Stimulated activated CD8-positive, alpha-beta memory T cell treated with anti-CD3 and anti-CD28 coated beads, Interleukin-7, amount 100 ng/mL, for 1 hour (primary cell): ENCODE results near the gene CST7.
"Not testable (repeated sequence)": the region's sequence is repeated elsewhere in the genome, so short reads cannot be mapped to it uniquely, and the experiment has no call there.

ENCODE experiments used
- DNase-seq, 2 donors: peaks; one replicate each; pipeline ENCODE4 v3.0.0-alpha.2; 2020; ENCODE audit warnings: low read depth in 2 of 2

CST7 gene

GRCh38 chr20:24929867-24930723 is 19.0 kb upstream of the CST7 start:
- DNase-seq: not testable (repeated sequence)

- not testable (repeated sequence) for DNase-seq
These were observed 18.1 kb upstream of the CST7 start for GRCh38 chr20:24930724-24931688.

- DNase-seq: not testable (repeated sequence)
These were observed 17.2 kb upstream of the CST7 start for GRCh38 chr20:24931893-24932292.

GRCh38 chr20:24933266-24933908 is 15.7 kb upstream of the CST7 start:
- DNase-seq: no peak

- no peak for DNase-seq
These were observed 14.9 kb upstream of the CST7 start for GRCh38 chr20:24934101-24934661.

GRCh38 chr20:24934716-24935115 is 14.4 kb upstream of the CST7 start:
- DNase-seq: no peak

- DNase-seq: no peak
These were observed 13.9 kb upstream of the CST7 start for GRCh38 chr20:24935140-24935539.

GRCh38 chr20:24935766-24936525 is 13.1 kb upstream of the CST7 start:
- DNase-seq: no peak

- DNase-seq: no peak
These were observed 12.3 kb upstream of the CST7 start for GRCh38 chr20:24936526-24937407.

GRCh38 chr20:24937579-24937978 is 11.5 kb upstream of the CST7 start:
- DNase-seq: no peak

- DNase-seq: no peak
These were observed 10.6 kb upstream of the CST7 start for GRCh38 chr20:24938498-24938897.

GRCh38 chr20:24939036-24939435 is 10.0 kb upstream of the CST7 start:
- no peak for DNase-seq

- DNase-seq: no peak
These were observed 6.4 kb upstream of the CST7 start for GRCh38 chr20:24942679-24943078.

- no peak for DNase-seq
These were observed 5.9 kb upstream of the CST7 start for GRCh38 chr20:24943196-24943595.

GRCh38 chr20:24943731-24944130 is 5.3 kb upstream of the CST7 start:
- DNase-seq: no peak

- not testable (repeated sequence) for DNase-seq
These were observed 2.7 kb upstream of the CST7 start for GRCh38 chr20:24946376-24946775.

GRCh38 chr20:24948396-24948938 is 602 bp upstream of the CST7 start:
- not testable (repeated sequence) for DNase-seq

GRCh38 chr20:24949756-24950127 is 673 bp downstream of the CST7 start:
- DNase-seq: no peak

- no peak for DNase-seq
These were observed 1.2 kb downstream of the CST7 start for GRCh38 chr20:24950128-24950835.
